Activated CD8-positive, alpha-beta memory T cell treated with anti-CD3 and anti-CD28 coated beads for 4 hours (primary cell): ENCODE results near the gene NCOA7.
"Not testable (repeated sequence)": the region's sequence is repeated elsewhere in the genome, so short reads cannot be mapped to it uniquely, and the experiment has no call there.

Source experiments
- DNase-seq, 2 donors: peaks; one replicate each; pipeline ENCODE4 v3.0.0-alpha.2; 2020; ENCODE audit warnings: low read depth in 2 of 2

NCOA7 gene

GRCh38 chr6:125841356-125842090, 50.8 kb downstream of the NCOA7 start:
- DNase-seq, result no peak

DNA sequence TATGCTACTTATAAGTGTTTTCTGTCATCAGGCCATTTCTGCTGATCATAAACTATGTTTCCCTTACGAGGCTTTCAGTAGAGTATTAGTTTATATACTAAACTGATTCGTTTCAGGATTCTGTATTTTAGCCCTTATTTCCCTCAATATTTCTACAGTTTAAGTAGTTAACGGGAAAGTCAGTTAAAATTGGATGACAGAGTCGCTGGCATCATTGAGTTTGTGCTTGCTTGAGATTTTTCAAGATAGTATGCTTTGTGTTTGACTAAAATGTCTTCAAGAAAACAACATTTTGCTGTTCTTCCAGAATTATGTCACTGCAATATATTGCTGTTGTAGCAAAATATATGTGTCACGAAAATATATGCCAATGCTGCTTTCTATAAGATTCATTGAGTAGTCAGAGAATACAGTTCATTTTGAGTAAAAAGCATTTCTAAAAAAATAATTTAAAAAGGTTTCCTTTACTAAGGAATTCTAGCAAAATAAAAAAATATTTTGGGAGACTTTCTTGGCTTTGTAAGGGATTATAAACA, 51.4 kb downstream of the NCOA7 start:
- no peak for DNase-seq

DNA sequence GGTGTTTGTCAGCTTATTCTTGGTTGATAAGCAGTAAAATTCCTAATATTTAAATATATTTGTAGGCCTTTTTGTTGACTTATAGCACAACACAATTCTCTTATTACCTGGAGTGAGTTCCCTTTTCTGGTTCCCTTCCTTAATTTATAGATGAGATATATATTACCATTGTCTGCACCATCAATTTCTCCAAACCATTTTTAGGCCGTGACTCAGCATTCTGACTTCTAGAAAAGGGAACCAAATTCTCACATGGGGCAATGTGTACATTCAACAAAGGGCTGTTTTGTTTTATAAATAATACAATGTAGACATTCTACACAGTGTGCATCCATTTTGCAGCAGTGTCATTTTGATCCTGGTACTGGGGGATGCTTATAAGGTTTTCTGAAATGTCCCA, 52.8 kb downstream of the NCOA7 start:
- no peak for DNase-seq

- no peak for DNase-seq
Observed at GRCh38 chr6:125844989-125845388, 54.2 kb downstream of the NCOA7 start.

DNA sequence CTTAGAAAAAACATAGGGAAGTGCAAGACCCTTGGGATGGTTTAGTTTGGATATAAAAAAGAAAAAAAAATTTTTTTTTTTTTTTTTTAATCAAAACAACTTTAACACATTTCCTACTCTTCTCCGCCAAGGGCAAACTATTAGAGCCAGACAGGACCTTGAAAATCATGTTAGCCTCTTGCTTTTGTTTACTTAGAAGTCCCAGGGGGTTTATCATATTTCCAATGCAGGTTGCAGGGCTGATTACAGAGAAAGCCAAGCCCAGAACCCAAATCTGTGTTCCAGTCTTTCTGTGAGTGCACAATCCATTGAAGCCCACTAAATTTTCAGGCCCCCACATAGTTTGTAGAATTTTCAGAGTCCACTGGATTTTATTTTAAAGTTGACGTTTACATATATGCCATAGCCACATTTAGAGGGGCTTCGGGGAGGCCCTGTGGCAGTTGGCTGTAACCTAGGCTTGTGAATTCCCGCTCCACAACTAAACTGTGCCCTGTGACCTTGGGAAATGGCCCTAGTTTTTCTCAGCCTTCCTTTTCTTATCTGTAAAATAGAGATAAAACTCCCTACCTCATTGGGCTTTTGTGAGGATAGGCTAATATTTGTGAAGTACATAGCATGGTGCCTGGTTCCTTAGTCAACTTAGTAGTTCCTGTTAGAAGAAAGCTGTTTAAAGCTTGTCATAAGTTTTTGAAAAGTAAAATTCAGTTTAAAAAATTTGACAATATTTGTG, 55.7 kb downstream of the NCOA7 start:
- no peak for DNase-seq

GRCh38 chr6:125848286-125848685, 57.5 kb downstream of the NCOA7 start:
- DNase-seq, result not testable (repeated sequence)

- no peak for DNase-seq
Observed at GRCh38 chr6:125850361-125850760, 59.6 kb downstream of the NCOA7 start.

GRCh38 chr6:125852587-125852986, 61.8 kb downstream of the NCOA7 start:
- no peak for DNase-seq

- DNase-seq, result no peak
Observed at GRCh38 chr6:125853168-125853567, 62.4 kb downstream of the NCOA7 start.

DNA sequence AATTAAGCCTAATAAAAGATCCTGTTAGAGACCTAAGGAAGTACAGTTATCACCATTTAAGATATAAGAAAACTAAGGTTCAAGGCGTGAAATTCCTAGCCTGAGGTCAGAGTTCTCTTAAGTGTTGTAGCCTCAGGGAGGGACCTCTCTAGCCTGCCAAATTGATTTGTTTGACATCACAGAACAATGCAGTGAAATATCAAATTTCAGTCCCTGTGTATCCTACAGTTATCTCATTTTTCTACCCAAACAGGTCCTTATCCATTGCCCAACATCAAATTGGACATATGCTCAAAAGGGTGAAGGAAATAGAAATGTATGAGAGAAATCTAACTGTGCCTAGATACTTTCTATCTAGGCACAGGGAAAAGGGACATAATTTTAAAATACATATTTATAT, 63.0 kb downstream of the NCOA7 start:
- DNase-seq, result no peak

GRCh38 chr6:125854355-125854754, 63.6 kb downstream of the NCOA7 start:
- no peak for DNase-seq

DNA sequence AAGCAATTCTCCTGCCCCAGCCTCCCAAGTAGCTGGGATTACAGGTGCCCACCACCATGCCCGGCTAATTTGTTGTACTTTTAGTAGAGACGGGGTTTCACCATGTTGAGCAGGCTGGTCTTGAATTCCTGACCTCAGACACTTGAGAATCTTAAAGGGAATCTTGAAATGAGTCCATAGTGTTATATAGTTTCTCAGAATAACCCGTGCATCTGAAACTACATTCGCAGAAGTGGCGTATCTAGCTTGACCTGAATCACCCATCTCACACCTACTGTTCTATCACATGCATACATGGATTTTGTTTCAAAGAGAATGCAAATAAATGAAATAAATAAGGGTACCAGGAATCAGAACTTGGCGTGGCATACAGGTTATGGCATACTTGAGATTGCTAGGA, 65.0 kb downstream of the NCOA7 start:
- DNase-seq, result no peak

DNA sequence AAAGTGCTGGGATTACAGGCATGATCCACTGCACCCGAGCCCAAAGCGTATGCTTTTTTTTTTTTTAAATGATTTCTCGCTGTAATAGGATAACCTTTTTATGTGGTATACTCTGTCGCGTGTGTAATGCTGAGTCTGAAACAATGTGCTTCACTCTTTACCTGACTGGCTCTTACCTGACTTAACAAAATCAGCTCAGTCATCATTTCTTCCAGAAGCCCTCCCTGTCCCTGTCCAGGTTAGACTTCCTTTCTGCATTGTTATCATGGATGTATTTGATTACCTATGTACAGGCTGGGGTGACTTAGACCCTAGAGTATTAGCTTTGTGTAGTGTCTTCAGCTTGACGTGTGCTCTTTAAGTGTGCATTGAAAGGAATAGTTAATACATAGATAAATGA, 67.1 kb downstream of the NCOA7 start:
- no peak for DNase-seq

DNA sequence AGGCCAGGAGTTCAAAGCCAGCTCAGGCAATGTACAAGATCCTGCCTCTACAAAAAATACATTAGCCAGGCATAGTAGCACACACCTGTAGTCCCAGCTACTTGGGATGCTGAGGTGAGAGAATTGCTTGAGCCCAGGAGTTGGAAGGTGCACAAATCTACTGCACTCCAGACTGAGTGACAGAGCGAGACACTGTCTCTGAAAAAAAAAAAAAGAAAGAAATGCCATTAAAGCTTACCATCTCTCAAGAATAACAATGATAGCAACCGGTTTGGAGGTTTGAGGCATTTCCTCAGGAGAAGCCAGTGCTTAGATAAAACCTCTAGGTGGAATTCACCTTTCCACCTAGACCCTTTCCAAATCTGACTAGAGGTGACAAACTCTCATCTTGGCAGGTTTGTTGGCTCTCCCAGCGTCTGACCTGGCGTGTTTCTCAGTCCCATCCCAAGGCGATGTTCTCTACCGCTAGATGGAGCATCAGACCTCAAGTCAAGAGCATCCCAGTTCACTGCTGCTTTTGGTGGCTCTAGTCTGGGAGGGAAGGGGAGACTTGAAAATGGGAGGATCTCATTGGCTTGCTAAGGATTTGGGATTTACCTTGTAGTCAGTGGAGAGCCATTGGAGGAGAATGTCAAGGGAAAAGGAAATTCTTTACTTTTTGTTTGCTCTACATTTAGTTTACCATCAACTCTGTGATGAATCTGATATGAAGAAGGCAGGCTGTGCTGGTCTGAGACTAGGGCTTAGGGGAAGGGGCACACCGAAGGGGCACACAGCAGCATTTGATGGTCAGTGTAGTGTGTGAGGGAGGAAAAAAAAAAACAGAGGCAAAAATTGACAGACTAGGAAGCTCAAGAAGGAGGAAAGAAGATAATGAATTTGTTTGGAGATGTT, 67.9 kb downstream of the NCOA7 start:
- no peak for DNase-seq

GRCh38 chr6:125859727-125860126, 69.0 kb downstream of the NCOA7 start:
- no peak for DNase-seq

GRCh38 chr6:125863023-125863422, 72.3 kb downstream of the NCOA7 start:
- DNase-seq, result no peak

DNA sequence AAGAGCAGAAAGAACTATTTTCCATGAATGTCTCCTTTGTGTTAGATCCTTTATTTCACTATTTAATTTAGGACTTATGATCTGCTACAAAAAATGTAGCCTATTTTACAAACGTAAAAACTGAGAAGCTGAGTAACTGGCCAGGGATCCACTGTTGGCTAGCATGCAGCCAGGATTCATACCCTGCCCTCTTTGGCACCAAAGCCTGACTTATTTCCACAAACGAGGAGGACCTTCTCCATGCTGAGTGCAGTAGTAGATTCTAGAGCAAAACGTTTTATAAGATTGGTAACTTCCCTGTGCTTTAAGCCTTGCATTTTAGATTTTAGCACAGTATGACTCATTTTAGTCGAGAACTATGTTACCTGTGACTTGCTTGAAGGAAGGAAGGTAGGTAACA, 74.3 kb downstream of the NCOA7 start:
- no peak for DNase-seq

DNA sequence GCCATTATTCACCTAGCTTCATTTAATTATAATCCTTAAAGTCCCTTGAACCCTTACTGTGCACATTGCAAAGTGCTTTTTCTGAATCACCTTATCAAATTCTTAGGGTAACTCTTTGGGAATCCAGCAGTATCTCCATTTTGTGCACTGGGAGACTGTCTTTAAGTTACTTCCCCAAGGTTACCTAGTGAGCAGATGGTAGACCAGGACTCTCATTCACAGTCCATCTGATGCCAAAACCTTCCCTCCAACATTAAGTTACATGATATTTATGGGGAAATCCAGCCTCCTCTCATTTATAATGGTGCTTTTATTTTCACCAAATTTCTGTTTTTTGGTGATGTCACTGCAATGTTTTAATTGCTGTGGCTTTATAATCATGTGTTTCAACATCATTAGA, 75.7 kb downstream of the NCOA7 start:
- no peak for DNase-seq

GRCh38 chr6:125867483-125867942, 76.8 kb downstream of the NCOA7 start:
- DNase-seq, result no peak

DNA sequence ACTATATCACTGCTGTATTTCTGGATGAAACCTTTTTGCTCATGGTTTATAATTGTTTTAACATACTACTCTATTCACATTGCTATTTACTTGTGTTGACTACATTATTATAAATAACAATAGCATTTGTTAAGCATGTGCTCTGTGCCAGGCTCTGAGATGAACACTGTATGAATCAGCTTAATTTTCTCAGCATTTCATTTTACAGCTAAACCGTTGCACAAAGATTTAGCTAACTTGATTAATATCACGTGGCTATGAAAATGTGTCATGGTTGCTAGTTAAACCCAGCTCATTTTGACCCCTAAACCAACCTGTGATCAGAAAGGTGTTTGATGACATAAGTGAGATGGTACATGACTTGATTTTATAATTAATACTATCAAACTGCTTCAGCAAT, 77.5 kb downstream of the NCOA7 start:
- DNase-seq, result no peak

GRCh38 chr6:125868678-125869395, 78.1 kb downstream of the NCOA7 start:
- no peak for DNase-seq
